ENCODE results near the gene ST3GAL3. TPM values are rescaled to one million over a fixed set of nuclear protein-coding genes. Genes with fewer than 3 reads are reported as not detected.

Gene ST3GAL3
- total and polyA plus RNA-seq, 2 donors (not counting 3 experiments of a cell fraction or from before 2014, with no cell fraction given): 14.3 to 35.8 TPM

- no peaks in the 10 kb centered on the region for H3K27me3 ChIP-seq (ENCODE audit: control insufficient read depth in 2 of 2, insufficient read depth in 2 of 2, low read length in 2 of 2)
- no peaks in the 10 kb centered on the region for H3K9me1 ChIP-seq (replicated peaks; ENCODE audit: control insufficient read depth, extremely low read depth, insufficient read depth, low read length)
- H3K4me1 ChIP-seq (ENCODE audit: control insufficient read depth, extremely low read depth, insufficient read depth, low read length): peaks cover 11% of the 10 kb centered on the region
- H3K4me2 ChIP-seq (ENCODE audit: insufficient read depth, low read length): no peak overlapping the region
- DNase-seq (ENCODE audit: low read depth, low spot score) (no peak), FAIRE-seq (no peak)
- CTCF ChIA-PET: interaction anchor here (2.0 kb wide), 1 partner anchor 67 kb away, joined by 5 read pairs; no protein-coding TSS in a partner anchor
- H3K36me3 ChIP-seq (ENCODE audit: control insufficient read depth in 2 of 2, extremely low read depth in 1 of 2, insufficient read depth in 2 of 2, low read length in 2 of 2): peaks cover 0 to 2% of the 10 kb centered on the region in 2 experiments
- intact Hi-C loops (cut with micrococcal nuclease): no loop called here
- H3K9ac ChIP-seq (replicated peaks; ENCODE audit: extremely low read depth, insufficient read depth, low read length): no peak overlapping the region
- no peaks in the 10 kb centered on the region for H3K79me2 ChIP-seq (ENCODE audit: control insufficient read depth, insufficient read depth, low read length)
- no peak overlapping the region for H2AFZ ChIP-seq (ENCODE audit: low read depth, low read length)
- H3K4me3 ChIP-seq (replicated peaks in 1 of 3; ENCODE audit: insufficient read depth in 1 of 3, low read depth in 1 of 3, low read length in 3 of 3): no peak overlapping the region
- BruUV-seq (replicated peaks): no TSS peak
- dilution Hi-C loops (cut with MboI; ENCODE audit: extremely low pct_ligation_motif_present, low sequenced_read_pairs): no loop called here
- H3K9me3 ChIP-seq (replicated peaks; ENCODE audit: control insufficient read depth, insufficient read depth, low read length): no peaks in the 10 kb centered on the region
- no peak for TF ChIP-seq FOS (IDR thresholded peaks at IDR 0.05; ENCODE audit: borderline replicate concordance, insufficient read depth, low read length)
- no peak for TF ChIP-seq POLR2A (IDR thresholded peaks at IDR 0.05; ENCODE audit: low read depth, low read length)
- TF ChIP-seq EZH2 (IDR thresholded peaks at IDR 0.05; ENCODE audit: borderline replicate concordance, low read depth, low read length, severe bottlenecking): no peak
- no peak for TF ChIP-seq CTCF (IDR thresholded peaks at IDR 0.05; ENCODE audit: extremely low read depth in 1 of 2, insufficient read depth in 1 of 2, low read depth in 1 of 2, low read length in 2 of 2)
- TF ChIP-seq JUN (IDR thresholded peaks at IDR 0.05; ENCODE audit: borderline replicate concordance, insufficient read depth, insufficient read length, low read depth): no peak
- no peak for TF ChIP-seq GATA2 (IDR thresholded peaks at IDR 0.05; ENCODE audit: insufficient read depth, insufficient read length, low read depth, low read length)
- TF ChIP-seq MYC (IDR thresholded peaks at IDR 0.05; ENCODE audit: low read depth, low read length): no peak
- TF ChIP-seq MAX (IDR thresholded peaks at IDR 0.05; ENCODE audit: insufficient read depth, insufficient read length): no peak
- no peak for TF ChIP-seq POLR2AphosphoS5 (IDR thresholded peaks at IDR 0.05; ENCODE audit: insufficient read depth, low read depth, low read length)
- H3K27ac ChIP-seq (ENCODE audit: insufficient read depth, low read depth, low read length): no peak overlapping the region
- H4K20me1 ChIP-seq (replicated peaks; ENCODE audit: control insufficient read depth, extremely low read depth, insufficient read depth, low read length): no peaks in the 10 kb centered on the region
- POLR2A ChIA-PET: no interaction called here
These were observed 123.5 kb downstream of the ST3GAL3 start for GRCh38 chr1:43830802-43831201.
